HG03565 (cell line): Measurements from ENCODE around the gene TBX15.

Experiments
- ATAC-seq: cut with Tn5 transposase; IDR thresholded peaks from one replicate; pipeline ENCODE4 v1.9.1; 2021; ENCODE audit warnings: mild to moderate bottlenecking, moderate library complexity; ENCODE audit not compliant: unreplicated experiment

The TBX15 gene

DNA sequence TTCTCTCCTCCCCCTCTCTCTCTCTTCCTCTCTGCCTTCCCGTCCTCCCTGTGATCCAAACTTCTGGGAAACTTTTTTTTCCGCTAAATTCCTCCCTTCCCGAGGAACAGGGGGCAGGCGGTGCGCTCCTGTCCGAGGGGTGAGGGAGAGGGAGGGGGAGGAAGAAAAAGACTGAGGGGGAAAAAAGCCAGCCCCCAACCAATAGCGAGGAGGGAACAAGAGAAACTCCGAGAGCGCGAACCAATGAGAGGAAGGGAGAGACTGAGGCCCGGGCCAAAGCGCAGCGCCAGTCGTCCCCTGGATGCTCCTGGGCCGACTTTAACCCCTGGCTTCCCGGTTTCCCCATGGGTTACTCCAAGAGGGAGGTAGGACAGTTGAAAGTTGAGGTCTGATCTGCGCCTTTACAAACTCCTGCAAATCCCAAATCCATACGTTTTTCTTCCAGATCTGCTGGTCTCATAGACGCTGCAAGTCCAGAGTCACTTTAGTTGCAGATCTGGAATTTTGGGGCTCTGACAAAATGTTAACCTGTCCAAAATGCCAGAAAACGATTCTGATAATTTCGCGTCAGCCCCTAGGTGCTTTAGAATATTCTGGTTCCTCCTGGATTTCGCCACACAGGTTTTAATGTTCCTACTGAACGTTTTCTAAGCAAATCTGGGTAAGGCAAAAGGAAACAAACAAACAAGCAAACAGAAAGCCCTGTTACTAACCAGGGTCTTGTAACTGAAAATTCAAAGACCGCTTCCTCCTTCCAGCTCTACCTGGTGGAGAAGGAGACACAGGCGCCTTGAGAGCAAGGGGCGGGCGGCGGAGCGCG, at the start of gene TBX15:
Gene TBX15 (minus strand): TSS at position 158 of the 820 bp plus-strand sequence. CDS start 548 bp downstream, outside the sequence.
- no peak for ATAC-seq

DNA sequence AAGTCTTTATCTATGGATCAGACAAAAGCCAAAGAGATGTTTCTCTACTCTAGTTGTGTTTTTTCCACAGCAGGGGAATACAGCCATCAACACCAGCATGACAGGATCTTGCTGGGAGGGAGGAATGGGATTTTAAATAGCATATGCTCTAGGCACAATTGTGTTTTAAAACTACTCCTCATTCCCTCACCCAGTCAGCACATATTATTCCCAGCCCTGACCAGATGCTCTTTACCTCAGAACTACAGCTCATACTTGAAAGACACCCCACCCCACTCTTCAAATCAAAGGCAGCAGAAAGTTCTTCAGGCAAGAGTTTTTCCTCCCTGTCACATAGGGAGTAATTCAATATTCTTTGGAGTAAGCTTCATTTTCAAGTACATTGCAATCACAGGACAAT, 46.2 kb upstream of the TBX15 start:
- ATAC-seq = no peak

GRCh38 chr1:119032986-119033385, 44.8 kb upstream of the TBX15 start:
- no peak for ATAC-seq

- no peak for ATAC-seq
Observed at GRCh38 chr1:119027759-119028158, 39.6 kb upstream of the TBX15 start.

DNA sequence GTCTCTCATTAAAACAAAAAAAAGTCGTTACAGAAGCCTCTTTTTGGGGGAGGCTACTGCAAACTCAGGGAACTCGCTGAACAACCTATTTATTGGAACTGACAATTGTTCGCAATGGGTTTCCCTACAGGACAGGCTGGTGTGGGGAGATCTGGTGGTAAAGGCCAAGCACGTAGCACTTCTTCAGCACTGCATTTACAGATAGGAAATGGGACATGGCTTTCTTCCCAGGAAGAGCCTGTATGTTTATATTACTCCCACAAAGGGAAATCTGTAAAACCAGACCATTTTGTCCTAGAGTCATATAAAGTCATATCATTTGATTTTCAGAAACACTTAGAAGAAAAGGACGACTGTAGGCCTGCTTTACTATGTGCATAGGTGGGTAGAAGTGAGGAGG, 38.8 kb upstream of the TBX15 start:
- no peak for ATAC-seq

DNA sequence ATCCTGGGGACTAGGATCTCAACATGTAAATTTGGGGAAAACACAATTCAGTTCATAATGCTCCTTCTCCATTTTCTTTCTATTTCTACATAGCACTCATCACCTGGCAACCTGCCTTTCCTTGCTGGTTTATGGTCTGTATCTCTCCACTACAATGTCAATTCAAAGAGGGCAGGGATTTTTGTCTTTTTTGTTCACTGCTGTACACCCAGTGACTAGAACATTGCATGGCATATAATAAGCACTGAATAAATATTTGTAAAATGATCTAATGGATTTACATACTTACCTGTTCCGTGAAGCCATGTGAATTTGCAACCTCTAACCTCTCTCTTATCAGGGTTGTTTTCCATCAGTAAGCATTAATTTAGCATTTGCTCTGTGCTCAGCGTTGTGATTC, 27.4 kb upstream of the TBX15 start:
- no peak for ATAC-seq

- no peak for ATAC-seq
Observed at GRCh38 chr1:119012383-119012782, 24.2 kb upstream of the TBX15 start.

DNA sequence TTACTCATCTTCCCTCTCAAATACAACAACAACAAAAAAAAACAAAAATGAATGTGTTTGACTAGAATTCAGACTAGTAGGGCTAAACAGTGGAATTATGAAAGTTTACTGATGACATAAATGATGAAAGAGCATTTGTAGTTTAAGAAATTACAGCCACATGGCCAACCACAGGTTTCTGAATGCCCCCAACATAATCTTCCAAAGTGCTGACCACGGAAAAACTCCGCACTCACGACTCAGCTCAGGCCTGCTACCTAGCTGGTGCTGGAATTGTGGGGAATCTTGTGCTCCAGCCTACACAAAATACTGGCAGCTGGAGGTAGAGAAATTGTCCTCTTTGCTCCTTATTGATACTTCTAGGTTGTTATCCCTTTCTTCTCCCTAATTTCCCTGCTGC, 23.6 kb upstream of the TBX15 start:
- ATAC-seq = no peak

DNA sequence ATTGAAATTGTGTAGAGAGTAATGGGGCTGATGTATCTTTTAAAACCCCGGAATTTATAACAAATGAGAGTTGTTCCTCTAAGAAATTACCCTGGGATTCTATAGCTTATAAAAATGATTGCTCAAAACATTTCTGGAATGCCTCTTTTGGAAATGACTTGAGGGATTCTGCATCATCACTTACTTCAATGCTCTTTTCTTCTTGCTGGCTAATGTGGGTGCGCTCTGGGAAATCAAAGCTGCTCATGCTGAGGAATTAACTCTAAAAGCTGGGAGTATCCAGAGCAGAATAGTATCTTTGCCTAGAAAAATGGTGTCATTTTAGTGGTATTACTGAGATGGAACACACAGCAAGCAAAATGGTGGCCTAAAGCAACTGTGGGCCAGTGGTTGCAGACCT, 23.0 kb upstream of the TBX15 start:
- ATAC-seq = no peak

DNA sequence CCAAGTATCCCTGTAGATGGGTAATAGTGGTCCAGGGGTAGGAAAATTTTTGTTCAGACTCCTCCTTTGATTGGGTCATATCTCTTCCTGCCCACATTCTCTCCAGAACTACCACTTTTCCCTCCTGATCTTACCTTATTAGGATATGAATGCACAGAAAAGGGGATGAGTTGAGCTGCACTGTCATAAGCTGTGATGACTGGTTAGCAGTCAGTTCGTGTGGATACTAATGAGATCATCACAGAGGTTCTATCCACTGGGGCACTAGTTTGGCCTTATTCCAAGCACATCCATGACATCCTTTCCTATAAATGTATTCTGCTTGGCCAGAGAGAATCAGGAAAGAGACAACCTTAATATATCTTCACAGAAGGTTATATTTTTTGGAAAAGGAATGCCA, 22.1 kb upstream of the TBX15 start:
- ATAC-seq = no peak

- no peak for ATAC-seq
Observed at GRCh38 chr1:119009312-119009655, 21.1 kb upstream of the TBX15 start.

DNA sequence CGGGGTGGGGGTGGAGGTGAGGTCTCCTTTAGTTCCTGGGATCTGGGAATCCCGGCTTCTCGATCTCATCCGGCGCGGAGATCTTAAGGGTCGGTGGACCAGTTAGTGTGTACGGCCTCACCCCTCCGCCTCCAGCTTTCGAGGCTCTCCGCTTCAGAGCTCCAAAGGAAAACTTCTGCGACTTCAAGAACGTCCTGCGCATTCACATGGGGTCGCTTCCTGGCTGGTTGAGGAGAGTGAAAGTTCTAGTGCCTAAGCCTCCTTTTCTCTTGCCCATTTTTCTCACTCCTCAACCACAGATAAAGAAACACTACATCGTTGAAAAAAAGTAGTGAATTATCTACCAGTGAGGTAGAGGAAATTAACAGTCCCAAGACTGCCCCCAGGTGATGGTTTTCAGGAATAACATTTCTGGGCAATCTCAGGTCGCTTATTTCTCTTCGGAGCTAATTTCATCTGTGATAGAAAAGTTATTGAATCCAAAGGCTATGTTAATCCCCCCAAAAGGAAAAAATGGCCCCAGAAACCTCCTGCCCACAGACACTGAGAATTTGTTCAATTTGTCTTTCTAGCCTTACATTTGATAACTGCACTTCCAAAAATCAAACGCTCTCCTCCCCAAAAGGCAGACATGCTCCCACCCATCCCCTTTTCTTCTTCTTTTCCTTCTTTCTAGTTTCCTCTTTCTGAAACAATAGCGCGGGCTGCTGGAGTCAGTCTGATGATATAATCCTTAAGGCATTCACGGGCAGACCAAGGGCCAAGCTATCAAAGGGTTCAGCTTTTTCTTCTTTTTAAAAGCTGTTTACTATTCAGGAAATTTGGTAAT, 20.6 kb upstream of the TBX15 start:
- peak; percentile 62 for ATAC-seq

GRCh38 chr1:119007670-119008482, 19.7 kb upstream of the TBX15 start:
- peak; percentile 12 for ATAC-seq

GRCh38 chr1:119007339-119007669, 19.2 kb upstream of the TBX15 start:
- no peak for ATAC-seq

DNA sequence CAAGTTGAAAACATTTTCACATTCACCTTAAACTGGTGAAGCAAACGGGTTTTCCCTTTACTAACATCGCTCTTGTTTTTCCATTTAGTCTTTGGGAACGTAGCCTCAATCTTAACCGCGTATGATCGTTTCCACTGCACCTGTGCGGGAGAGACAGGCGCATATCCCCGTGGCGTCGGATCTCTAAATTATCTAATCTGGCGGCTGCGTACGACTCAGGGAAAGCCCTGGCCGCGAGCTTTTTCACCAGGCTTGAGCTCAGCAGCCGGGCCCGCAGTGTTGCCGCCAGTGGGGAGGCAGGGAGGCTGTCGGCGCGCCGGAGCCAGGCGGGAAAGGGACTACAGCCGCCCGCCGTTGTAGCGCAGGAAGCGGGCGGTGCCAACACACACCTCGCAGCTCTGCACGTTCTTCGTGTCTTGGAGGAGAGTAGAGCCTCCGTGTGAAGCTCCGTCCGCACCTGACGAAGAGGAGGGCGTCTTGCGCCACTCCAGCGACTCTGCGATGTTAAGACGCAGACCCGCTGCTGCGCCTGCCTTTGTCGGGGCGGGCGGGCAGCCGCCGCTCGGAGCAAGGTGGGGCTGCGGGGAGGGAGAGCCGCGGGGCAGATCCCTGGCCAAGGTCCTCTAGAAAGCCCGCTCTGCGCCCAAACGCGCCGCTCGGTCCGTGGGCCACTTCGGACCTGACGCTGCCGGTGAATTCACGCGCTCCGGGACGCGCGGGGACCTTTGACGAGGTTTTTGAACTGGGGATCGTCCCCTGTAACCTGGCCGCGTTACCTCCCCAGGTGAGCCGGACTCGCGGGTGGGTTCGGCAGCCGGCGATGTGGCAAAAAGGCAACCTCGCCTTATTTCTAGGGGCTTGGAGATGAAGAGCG, 18.5 kb upstream of the TBX15 start:
- ATAC-seq = no peak

- no peak for ATAC-seq
Observed at GRCh38 chr1:119005724-119006405, 17.7 kb upstream of the TBX15 start.

- no peak for ATAC-seq
Observed at GRCh38 chr1:119004781-119005180, 16.6 kb upstream of the TBX15 start.

DNA sequence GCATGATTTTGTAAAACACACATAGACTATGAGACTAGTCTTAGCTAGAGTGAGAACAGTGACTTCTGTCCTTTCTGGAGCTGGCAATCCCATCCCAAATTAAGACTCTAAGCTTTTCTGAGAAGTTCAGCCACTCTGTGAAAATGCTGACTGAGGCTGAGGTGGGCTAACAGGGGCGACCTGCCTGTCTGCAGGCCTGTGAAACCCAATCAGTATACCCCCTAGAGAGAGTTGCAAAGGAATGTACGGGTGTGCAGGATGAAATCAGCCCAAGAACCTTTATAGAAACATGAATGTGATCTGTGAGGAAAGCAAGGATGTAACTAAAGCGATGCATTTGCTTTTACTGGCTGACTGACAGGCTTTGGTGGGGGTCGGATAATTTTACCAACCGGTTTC, 16.0 kb upstream of the TBX15 start:
- no peak for ATAC-seq

GRCh38 chr1:119003413-119004128, 15.4 kb upstream of the TBX15 start:
- no peak for ATAC-seq
